ENCODE data around the gene ELAVL2.

ELAVL2 gene

DNA sequence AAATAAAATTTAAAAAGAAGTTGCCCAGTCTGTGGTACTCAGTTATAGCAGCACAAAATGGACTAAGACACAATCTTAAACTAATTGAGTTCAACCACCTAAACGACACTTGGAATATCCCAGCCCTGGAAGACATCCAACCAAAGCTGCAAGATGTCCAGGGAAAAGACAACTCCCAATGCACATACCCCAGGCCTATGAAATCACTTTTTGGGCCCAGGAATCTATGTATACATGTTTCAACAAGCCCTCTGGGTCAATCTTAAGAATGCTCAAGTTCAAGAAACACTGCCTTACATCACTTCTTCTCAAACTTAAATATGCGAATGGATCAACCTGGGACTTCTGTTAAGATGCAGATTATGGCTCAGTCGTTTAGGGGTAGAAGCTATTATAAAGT, 148.6 kb downstream of the ELAVL2 start:
- Histone ChIP-seq H3K4me1 (ENCODE audit: insufficient read depth, low read length) (peaks cover 9% of the 10 kb centered on the region), H3K9me3 (ENCODE audit: insufficient read depth, low read depth, low read length) (no peaks in the 10 kb centered on the region), H3K27me3 (ENCODE audit: insufficient read depth, low read length) (no peaks in the 10 kb centered on the region), H3K4me3 (ENCODE audit: low read length) (no peak overlapping the region), H3K27ac (ENCODE audit: low read depth, low read length) (no peak overlapping the region), H3K36me3 (ENCODE audit: insufficient read depth, low read length) (peaks cover 27% of the 10 kb centered on the region), H3K9ac (ENCODE audit: low read depth, low read length) (no peak overlapping the region)
- WGBS: 96% methylated on average over 2 of the region's 3 CpGs

DNA sequence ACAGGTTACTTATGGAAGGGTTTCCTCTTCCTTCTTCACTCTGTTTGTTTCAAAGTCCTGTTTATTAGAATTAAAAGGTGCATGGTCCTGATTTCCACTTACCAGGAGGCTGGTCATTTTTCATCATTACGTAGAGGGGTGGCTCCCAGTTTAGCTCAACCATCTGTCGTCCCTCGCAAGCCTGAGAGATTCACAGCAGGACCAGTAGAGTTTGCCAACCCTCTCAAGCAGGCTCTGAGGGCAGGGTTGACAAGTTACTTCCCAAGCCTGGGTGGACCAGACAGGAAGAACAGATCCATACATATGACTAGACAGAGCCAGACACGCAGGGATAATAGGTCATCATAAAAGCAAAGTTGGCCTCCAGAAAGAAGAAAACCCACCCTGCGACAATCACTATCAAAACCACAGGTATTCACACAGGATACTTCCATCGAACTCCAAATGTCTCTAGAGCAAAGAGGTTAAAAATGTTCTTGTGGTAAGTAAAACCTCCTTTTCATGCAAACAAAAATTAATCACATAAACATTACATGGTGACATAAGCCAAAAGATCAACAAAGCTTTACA, 151.9 kb downstream of the ELAVL2 start:
- WGBS: 94% methylated on average over 4 of the region's 6 CpGs
- H3K9ac ChIP-seq (ENCODE audit: low read depth, low read length): no peak overlapping the region

DNA sequence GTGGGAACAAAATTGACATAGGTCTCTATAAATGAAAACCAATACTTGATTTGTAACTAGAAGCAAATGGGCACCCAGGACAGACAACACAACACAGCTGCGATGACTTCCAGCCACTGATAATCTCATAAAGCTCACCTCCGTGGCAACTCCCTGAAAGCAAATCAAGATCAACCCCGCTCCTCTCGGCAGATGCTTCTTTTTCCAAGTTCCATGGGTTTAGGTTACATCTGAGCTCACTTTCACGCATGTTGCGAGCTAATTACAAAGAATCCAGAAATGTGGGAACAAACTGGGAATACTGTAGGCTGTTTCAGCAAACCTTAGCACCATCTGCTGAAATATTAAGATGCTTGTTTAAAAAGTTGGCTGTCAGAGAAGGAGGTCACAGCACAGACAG, 153.9 kb downstream of the ELAVL2 start:
- 96% methylated on average over 6 of the region's 6 CpGs for WGBS
- no peaks in the 10 kb centered on the region for H3K27me3 ChIP-seq (ENCODE audit: insufficient read depth, low read length)
- H3K9ac ChIP-seq (ENCODE audit: low read depth, low read length): no peak overlapping the region

More for the DNA sequence above, 151.9 kb downstream of the ELAVL2 start:
- Histone ChIP-seq H3K4me1 (ENCODE audit: insufficient read depth, low read length) (peaks cover 4% of the 10 kb centered on the region; the same call in 1 of the 2 replicates), H3K9me3 (ENCODE audit: insufficient read depth, low read depth, low read length) (no peaks in the 10 kb centered on the region), H3K27me3 (ENCODE audit: insufficient read depth, low read length) (no peaks in the 10 kb centered on the region), H3K27ac (ENCODE audit: low read depth, low read length) (no peak overlapping the region), H3K36me3 (ENCODE audit: insufficient read depth, low read length) (peaks cover 60% of the 10 kb centered on the region), H3K4me3 (ENCODE audit: low read length) (no peak overlapping the region)

GRCh38 chr9:23669776-23670175, 156.3 kb downstream of the ELAVL2 start:
- WGBS: 87% methylated on average over 1 of the region's 1 CpG

More for the DNA sequence above, 153.9 kb downstream of the ELAVL2 start:
- Histone ChIP-seq H3K4me1 (ENCODE audit: insufficient read depth, low read length) (no peaks in the 10 kb centered on the region), H3K4me3 (ENCODE audit: low read length) (no peak overlapping the region), H3K27ac (ENCODE audit: low read depth, low read length) (no peak overlapping the region), H3K36me3 (ENCODE audit: insufficient read depth, low read length) (peaks cover 62% of the 10 kb centered on the region), H3K9me3 (ENCODE audit: insufficient read depth, low read depth, low read length) (no peaks in the 10 kb centered on the region)

DNA sequence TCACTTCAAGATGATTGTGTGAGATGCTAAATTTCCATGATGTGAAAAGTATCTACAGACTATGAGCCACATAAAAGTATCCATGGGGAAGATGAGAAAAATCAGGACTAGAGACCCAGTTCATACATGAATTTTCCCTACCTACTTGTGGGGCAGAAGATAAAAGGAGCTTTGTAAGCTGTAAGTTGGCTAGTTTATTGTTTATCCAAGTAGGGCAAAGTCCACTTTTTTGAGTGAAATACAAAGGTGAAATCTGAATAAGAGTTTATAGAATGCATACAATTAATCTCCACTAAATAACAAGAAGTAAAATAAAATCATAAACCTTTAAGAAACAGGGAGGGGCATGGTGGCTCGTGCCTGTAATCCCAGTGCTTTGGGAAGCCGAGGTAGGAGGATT, 160.4 kb downstream of the ELAVL2 start:
- Histone ChIP-seq H3K9ac (ENCODE audit: low read depth, low read length) (no peak overlapping the region), H3K4me3 (ENCODE audit: low read length) (no peak overlapping the region), H3K27me3 (ENCODE audit: insufficient read depth, low read length) (no peaks in the 10 kb centered on the region), H3K4me1 (ENCODE audit: insufficient read depth, low read length) (no peaks in the 10 kb centered on the region; the same call in 1 of the 2 replicates), H3K27ac (ENCODE audit: low read depth, low read length) (no peak overlapping the region), H3K9me3 (ENCODE audit: insufficient read depth, low read depth, low read length) (no peaks in the 10 kb centered on the region), H3K36me3 (ENCODE audit: insufficient read depth, low read length) (peaks cover 62% of the 10 kb centered on the region)
- 95% methylated on average over 2 of the region's 2 CpGs for WGBS

More at GRCh38 chr9:23669776-23670175, 156.3 kb downstream of the ELAVL2 start:
- no peak overlapping the region for H3K4me3 ChIP-seq (ENCODE audit: low read length)
- peaks cover 71% of the 10 kb centered on the region for H3K36me3 ChIP-seq (ENCODE audit: insufficient read depth, low read length)
- H3K27ac ChIP-seq (ENCODE audit: low read depth, low read length): no peak overlapping the region
- H3K9me3 ChIP-seq (ENCODE audit: insufficient read depth, low read depth, low read length): no peaks in the 10 kb centered on the region
- no peak overlapping the region for H3K9ac ChIP-seq (ENCODE audit: low read depth, low read length)
- H3K4me1 ChIP-seq (ENCODE audit: insufficient read depth, low read length): no peaks in the 10 kb centered on the region
- no peaks in the 10 kb centered on the region for H3K27me3 ChIP-seq (ENCODE audit: insufficient read depth, low read length)

DNA sequence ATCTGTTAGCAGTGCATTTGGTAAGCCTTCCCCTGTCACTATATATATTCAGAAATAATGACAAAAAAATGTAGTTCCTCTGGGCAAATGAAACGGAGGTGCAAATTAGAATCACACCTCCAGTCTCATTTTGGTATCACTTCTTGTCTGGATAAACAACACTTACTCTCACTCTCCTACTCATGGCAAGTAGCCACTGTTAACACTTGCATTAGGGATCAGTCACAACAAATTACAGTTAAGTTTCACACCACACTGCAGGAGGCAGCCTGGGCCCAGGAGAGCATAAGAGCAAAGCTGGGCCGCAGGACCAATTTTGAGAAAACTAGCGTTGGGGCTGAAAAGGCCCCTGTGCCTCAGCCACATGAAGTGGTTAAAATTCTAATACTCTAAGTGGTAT, 161.0 kb downstream of the ELAVL2 start:
- peaks cover 5% of the 10 kb centered on the region for H3K4me1 ChIP-seq (ENCODE audit: insufficient read depth, low read length)
- 80% methylated on average over 3 of the region's 3 CpGs for whole genome bisulfite sequencing
- H3K9ac ChIP-seq (ENCODE audit: low read depth, low read length): no peak overlapping the region
- peaks cover 61% of the 10 kb centered on the region for H3K36me3 ChIP-seq (ENCODE audit: insufficient read depth, low read length)
- no peak overlapping the region for H3K27ac ChIP-seq (ENCODE audit: low read depth, low read length)
- H3K9me3 ChIP-seq (ENCODE audit: insufficient read depth, low read depth, low read length): no peaks in the 10 kb centered on the region
- H3K4me3 ChIP-seq (ENCODE audit: low read length): no peak overlapping the region
- H3K27me3 ChIP-seq (ENCODE audit: insufficient read depth, low read length): no peaks in the 10 kb centered on the region

DNA sequence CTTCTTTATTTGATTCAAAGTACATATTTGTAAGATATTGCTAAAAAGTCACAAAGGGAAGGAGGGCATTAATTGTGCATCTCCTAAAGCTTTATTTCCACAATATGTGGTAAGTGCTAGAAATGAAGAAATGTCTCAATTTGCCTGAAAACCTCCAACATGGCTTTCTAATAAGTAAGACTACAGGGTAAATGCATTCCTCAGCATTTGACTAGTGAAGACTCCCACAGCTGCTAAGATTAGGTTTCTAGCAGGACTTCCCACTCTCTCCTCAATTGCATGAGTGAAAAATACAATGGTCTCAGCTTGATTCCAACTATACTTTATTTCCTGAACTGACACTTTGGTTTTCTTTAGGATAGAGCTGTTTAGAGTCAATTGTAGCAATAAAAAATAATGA, 162.1 kb downstream of the ELAVL2 start:
- H3K27me3 ChIP-seq (ENCODE audit: insufficient read depth, low read length): no peaks in the 10 kb centered on the region
- H3K27ac ChIP-seq (ENCODE audit: low read depth, low read length): no peak overlapping the region
- peaks cover 16% of the 10 kb centered on the region for H3K4me1 ChIP-seq (ENCODE audit: insufficient read depth, low read length)
- no peaks in the 10 kb centered on the region for H3K9me3 ChIP-seq (ENCODE audit: insufficient read depth, low read depth, low read length)
- H3K36me3 ChIP-seq (ENCODE audit: insufficient read depth, low read length): peaks cover 55% of the 10 kb centered on the region
- no peak overlapping the region for H3K9ac ChIP-seq (ENCODE audit: low read depth, low read length)
- H3K4me3 ChIP-seq (ENCODE audit: low read length): no peak overlapping the region

GRCh38 chr9:23663536-23663935, 162.5 kb downstream of the ELAVL2 start:
- WGBS: 94% methylated on average over 6 of the region's 6 CpGs
- H3K27ac ChIP-seq (ENCODE audit: low read depth, low read length): no peak overlapping the region
- H3K4me1 ChIP-seq (ENCODE audit: insufficient read depth, low read length): peaks cover 18% of the 10 kb centered on the region
- H3K4me3 ChIP-seq (ENCODE audit: low read length): no peak overlapping the region
- no peaks in the 10 kb centered on the region for H3K27me3 ChIP-seq (ENCODE audit: insufficient read depth, low read length)
- H3K36me3 ChIP-seq (ENCODE audit: insufficient read depth, low read length): peaks cover 55% of the 10 kb centered on the region
- H3K9me3 ChIP-seq (ENCODE audit: insufficient read depth, low read depth, low read length): no peaks in the 10 kb centered on the region
- H3K9ac ChIP-seq (ENCODE audit: low read depth, low read length): no peak overlapping the region

DNA sequence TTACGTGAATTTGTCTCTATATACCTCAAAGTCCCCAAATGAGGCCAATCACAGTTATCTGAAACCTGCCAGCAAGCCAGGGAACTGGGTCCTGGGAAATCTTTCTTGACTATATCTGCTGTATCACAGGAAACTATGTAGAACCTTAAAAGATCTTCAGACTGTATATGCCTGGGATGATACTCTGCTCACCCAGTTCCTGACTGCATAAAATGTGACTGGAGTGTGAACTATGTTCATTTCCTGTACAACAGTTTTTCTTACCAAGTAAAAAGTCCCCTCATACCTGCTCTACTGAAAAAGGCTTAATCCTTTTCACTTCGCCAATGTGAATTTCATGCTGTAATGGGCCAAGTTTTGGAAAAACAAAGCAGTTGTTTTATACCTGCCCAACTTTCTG, 162.9 kb downstream of the ELAVL2 start:
- Histone ChIP-seq H3K9me3 (ENCODE audit: insufficient read depth, low read depth, low read length) (no peaks in the 10 kb centered on the region), H3K9ac (ENCODE audit: low read depth, low read length) (no peak overlapping the region), H3K4me1 (ENCODE audit: insufficient read depth, low read length) (peaks cover 18% of the 10 kb centered on the region), H3K27ac (ENCODE audit: low read depth, low read length) (no peak overlapping the region), H3K27me3 (ENCODE audit: insufficient read depth, low read length) (no peaks in the 10 kb centered on the region), H3K4me3 (ENCODE audit: low read length) (no peak overlapping the region), H3K36me3 (ENCODE audit: insufficient read depth, low read length) (peaks cover 57% of the 10 kb centered on the region)
- 98% methylated on average over 2 of the region's 2 CpGs for WGBS

- Histone ChIP-seq H3K36me3 (ENCODE audit: insufficient read depth, low read length) (peaks cover 65% of the 10 kb centered on the region), H3K27ac (ENCODE audit: low read depth, low read length) (no peak overlapping the region), H3K27me3 (ENCODE audit: insufficient read depth, low read length) (no peaks in the 10 kb centered on the region), H3K9me3 (ENCODE audit: insufficient read depth, low read depth, low read length) (no peaks in the 10 kb centered on the region), H3K4me3 (ENCODE audit: low read length) (no peak overlapping the region), H3K9ac (ENCODE audit: low read depth, low read length) (no peak overlapping the region), H3K4me1 (ENCODE audit: insufficient read depth, low read length) (peaks cover 18% of the 10 kb centered on the region)
- 95% methylated on average over 2 of the region's 2 CpGs for WGBS
Measured at GRCh38 chr9:23662320-23662719, 163.7 kb downstream of the ELAVL2 start.

DNA sequence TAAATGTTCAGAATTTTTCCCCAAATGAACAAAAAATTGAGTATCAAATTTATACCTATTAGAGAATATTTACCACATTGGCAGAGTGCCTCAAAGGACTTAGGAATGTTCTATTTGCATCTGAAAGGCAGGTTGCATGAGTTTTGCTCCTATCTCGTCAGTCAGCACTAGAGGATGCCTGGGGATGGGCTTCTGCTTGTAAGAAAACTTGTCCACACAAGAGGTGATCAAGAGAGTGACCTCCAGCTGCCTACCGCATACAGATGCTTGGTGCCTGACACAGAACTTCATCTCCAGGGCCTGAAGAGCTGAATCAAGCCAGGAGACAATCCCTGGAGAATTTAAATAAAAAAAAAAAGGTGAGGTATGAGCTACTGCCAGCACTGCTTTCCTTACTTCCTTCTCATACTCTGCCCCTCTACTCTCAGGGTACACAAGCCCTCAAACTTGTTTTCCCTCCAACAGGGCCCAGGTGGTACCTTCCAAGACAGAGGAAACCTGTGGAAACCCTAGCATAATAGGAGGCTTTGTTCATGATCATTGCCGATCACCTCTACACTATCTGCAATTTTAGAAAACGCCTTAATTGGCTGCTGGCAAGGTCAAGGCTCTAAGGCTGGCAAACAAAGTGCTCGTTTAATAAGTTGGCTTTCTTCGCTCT, 166.6 kb downstream of the ELAVL2 start:
- Histone ChIP-seq H3K36me3 (ENCODE audit: insufficient read depth, low read length) (peaks cover 72% of the 10 kb centered on the region), H3K27me3 (ENCODE audit: insufficient read depth, low read length) (no peaks in the 10 kb centered on the region), H3K9ac (ENCODE audit: low read depth, low read length) (no peak overlapping the region), H3K27ac (ENCODE audit: low read depth, low read length) (no peak overlapping the region), H3K9me3 (ENCODE audit: insufficient read depth, low read depth, low read length) (no peaks in the 10 kb centered on the region), H3K4me1 (ENCODE audit: insufficient read depth, low read length) (peaks cover 18% of the 10 kb centered on the region), H3K4me3 (ENCODE audit: low read length) (no peak overlapping the region)
- WGBS: 82% methylated on average over 6 of the region's 6 CpGs
